ENCODE measurements around the gene ATP6V0D1. TPM values are rescaled to one million over a fixed set of nuclear protein-coding genes. Genes with fewer than 3 reads are reported as not detected.

The ATP6V0D1 gene
- polyA plus RNA-seq, 1 of the 3 experiments (the other 2 are of a cell fraction): 135 TPM

- peak overlapping the region; percentile 89 for H3K4me2 ChIP-seq
- 90% methylated on average over 18 of the region's 18 CpGs for WGBS (ENCODE audit: low lambda C conversion rate)
Measured at GRCh38 chr16:67392301-67393059, 88.5 kb downstream of the ATP6V0D1 start.

More at GRCh38 chr16:67392301-67393059, 88.5 kb downstream of the ATP6V0D1 start:
- Histone ChIP-seq H3K9ac (peak overlapping the region; percentile 70), H4K20me1 (ENCODE audit: insufficient read depth) (no peaks in the 10 kb centered on the region), H2AFZ (ENCODE audit: low read depth) (peak overlapping the region; percentile 69; the same call in 1 of the 2 replicates), H3K79me2 (ENCODE audit: insufficient read depth) (no peaks in the 10 kb centered on the region), H3K4me1 (ENCODE audit: control insufficient read depth in 1 of 2, insufficient read depth in 2 of 2, low read depth in 1 of 2, low read length in 1 of 2) (peaks cover 10 to 53% of the 10 kb centered on the region in 2 experiments; a peak in 2 of 4 replicates), H3K9me3 (no peaks in the 10 kb centered on the region), H3F3A (replicated peaks; ENCODE audit: insufficient read depth) (peaks cover 5% of the 10 kb centered on the region), H3K4me3 (ENCODE audit: low read depth in 2 of 2, low read length in 1 of 2) (peak overlapping the region; percentile 55 to 59), H3K27ac (ENCODE audit: low read depth in 2 of 2, low read length in 1 of 2) (peak overlapping the region; percentile 28 to 56; a peak in 2 of 4 replicates), H3K27me3 (ENCODE audit: insufficient read depth) (no peaks in the 10 kb centered on the region), H3K36me3 (replicated peaks in 1 of 2; ENCODE audit: control insufficient read depth in 1 of 2, insufficient read depth in 2 of 2, low read length in 1 of 2) (no peaks in the 10 kb centered on the region), H3K9me2 (no peaks in the 10 kb centered on the region)
- no peak for DNase-seq
- TF ChIP-seq TAF1 (IDR thresholded peaks at IDR 0.05; ENCODE audit: borderline replicate concordance, low read depth, low read length) (no peak), SMC3 (IDR thresholded peaks at IDR 0.05; ENCODE audit: low read depth, low read length) (no peak), TEAD4 (IDR thresholded peaks at IDR 0.05; ENCODE audit: borderline replicate concordance, insufficient read depth) (no peak), RCOR1 (IDR thresholded peaks at IDR 0.05; ENCODE audit: low read length) (no peak), PBX3 (IDR thresholded peaks at IDR 0.05) (no peak), EP300 (IDR thresholded peaks at IDR 0.05; ENCODE audit: borderline replicate concordance in 1 of 2, low read depth in 1 of 2, low read length in 1 of 2) (no peak), USF2 (IDR thresholded peaks at IDR 0.05; ENCODE audit: borderline replicate concordance, low read depth, low read length) (no peak), CHD2 (IDR thresholded peaks at IDR 0.05; ENCODE audit: low read length, partially characterized antibody) (no peak), RAD21 (IDR thresholded peaks at IDR 0.05; ENCODE audit: low read length) (no peak)
- TF ChIP-seq, protein P1, sequence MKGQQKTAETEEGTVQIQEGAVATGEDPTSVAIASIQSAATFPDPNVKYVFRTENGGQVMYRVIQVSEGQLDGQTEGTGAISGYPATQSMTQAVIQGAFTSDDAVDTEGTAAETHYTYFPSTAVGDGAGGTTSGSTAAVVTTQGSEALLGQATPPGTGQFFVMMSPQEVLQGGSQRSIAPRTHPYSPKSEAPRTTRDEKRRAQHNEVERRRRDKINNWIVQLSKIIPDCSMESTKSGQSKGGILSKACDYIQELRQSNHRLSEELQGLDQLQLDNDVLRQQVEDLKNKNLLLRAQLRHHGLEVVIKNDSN (IDR thresholded peaks at IDR 0.05; ENCODE audit: borderline replicate concordance, low read depth): no peak
- TF ChIP-seq, protein P2, sequence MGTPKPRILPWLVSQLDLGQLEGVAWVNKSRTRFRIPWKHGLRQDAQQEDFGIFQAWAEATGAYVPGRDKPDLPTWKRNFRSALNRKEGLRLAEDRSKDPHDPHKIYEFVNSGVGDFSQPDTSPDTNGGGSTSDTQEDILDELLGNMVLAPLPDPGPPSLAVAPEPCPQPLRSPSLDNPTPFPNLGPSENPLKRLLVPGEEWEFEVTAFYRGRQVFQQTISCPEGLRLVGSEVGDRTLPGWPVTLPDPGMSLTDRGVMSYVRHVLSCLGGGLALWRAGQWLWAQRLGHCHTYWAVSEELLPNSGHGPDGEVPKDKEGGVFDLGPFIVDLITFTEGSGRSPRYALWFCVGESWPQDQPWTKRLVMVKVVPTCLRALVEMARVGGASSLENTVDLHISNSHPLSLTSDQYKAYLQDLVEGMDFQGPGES (IDR thresholded peaks at IDR 0.05; ENCODE audit: low read depth, low read length): no peak
- POLR2A ChIA-PET: interaction anchor here (0.7 kb wide), 1 partner anchor 786 kb away, joined by 4 read pairs; no protein-coding TSS in a partner anchor
- CTCF ChIA-PET: interaction anchor here (0.6 to 2.2 kb wide), 17 partner anchors 9 to 120 kb away, joined by 3 to 15 read pairs (median 5); partner anchors contain the start of genes KCTD19, LRRC36 and ZDHHC1

Measured in SK-N-SH (cell line).